ENCODE results near the gene GPR6.

Gene GPR6

DNA sequence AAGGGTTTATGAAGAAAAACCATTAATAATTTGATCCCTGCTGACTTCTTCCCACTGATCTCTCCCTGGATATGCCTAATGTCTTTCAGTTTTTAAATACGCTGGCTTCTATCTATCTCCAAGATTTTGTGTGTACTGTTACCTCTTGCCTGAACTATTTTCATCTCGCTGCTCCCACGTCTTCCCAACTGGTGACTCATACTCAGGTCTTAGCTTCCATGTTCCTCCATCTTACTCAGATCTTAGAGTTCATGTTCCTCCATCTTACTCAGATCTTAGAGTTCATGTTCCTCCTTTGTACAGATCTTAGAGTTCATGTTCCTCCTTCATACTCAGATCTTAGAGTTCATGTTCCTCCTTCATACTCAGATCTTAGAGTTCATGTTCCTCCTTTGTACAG, 21.6 kb downstream of the GPR6 start:
- no peak for DNase-seq (ENCODE audit: low read depth)

DNA sequence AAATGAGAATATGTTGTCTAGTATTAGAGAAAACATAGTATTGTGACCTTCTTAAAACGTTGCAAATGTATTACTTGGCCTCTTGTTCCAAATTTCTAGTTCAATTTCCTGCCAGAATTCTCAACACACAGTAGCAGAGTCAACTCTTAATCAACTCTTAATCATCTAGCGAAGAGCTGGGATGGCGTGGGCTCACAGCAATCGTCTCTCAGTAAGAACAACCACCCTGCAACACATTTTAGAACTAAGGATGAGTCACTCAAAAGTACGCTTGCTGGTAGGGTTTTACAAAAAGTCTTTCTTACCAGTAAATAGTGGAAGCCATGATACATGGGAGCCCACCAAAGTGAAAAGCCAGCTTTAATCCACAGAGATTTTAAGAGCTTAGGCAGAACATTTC, 24.6 kb downstream of the GPR6 start:
- no peak for DNase-seq (ENCODE audit: low read depth)

DNA sequence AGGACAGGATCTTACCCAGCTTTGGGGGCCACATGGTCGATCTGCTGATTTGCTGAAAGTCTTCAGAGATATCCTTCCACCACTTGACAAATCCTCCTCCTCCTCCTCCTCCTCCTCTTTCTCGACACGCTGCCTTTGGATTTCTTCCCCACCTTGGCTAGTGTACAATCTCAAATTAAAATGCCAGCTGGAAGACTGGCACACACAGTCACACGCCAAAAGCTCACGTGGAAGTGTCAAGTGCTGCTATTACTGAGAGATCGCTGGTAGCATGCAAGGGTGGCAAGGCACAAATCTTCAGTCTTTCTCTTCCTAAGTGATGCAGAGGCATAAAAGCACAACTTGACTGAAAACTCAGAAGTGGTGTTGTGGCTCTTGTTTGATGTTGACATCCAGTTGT, 35.3 kb downstream of the GPR6 start:
- DNase-seq (ENCODE audit: low read depth), result no peak

DNA sequence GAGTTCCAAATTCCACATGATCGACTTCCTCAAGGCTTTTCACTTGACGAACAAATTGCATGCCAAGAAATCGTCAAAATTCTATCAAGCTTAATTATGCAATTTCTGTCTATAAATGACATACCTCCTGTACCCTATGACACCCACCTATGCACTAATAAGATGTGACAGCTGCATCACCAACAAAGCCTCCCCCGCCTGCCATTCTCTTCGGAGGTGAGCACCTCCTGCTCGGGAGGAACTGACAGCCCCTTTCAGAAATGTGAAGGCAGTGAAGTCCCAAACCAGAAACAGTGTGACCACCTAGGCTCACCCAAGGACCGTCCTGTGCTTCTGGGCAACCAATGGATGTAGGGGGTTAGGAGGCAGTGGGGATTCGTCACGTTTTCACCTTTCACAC, 37.1 kb downstream of the GPR6 start:
- DNase-seq (ENCODE audit: low read depth), result no peak

DNA sequence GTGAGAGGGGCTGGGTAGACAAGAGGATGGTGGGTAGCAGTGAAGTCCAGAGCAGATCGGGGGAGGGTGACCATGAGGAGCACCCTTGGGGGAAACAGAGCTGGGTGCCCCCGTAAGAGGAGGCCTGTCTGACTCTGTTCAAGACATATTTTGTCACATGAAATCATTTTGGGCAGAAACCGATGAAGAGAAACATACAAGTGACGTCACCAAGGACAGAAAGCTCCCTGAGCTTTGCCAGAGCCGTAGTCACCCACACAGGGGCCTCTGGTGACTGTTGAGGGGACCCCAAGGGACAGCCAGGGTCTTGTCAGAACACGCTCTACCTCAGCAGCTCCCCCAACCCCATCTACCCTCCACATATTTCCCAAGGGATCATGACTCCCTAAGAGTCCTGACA, 39.2 kb downstream of the GPR6 start:
- DNase-seq (ENCODE audit: low read depth), result no peak

DNA sequence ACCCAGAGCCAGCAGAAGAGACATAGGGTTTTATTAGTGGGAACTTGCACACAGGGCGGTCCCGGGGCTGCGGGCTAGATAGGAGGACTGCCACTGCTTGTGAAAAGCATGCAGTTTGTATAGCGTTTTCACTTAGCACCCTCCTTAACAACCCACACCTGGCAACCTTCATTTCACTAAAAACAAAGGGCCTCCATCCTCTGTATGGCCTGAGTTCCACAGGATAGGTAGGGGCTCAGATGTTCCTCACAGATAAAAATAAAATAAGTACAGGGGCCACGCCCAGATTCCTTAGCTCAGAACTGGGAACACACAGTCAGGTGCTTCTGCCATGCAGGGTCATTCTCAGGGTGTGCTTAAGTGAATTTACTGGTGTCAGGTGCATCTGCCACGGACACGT, 39.8 kb downstream of the GPR6 start:
- no peak for DNase-seq (ENCODE audit: low read depth)

DNA sequence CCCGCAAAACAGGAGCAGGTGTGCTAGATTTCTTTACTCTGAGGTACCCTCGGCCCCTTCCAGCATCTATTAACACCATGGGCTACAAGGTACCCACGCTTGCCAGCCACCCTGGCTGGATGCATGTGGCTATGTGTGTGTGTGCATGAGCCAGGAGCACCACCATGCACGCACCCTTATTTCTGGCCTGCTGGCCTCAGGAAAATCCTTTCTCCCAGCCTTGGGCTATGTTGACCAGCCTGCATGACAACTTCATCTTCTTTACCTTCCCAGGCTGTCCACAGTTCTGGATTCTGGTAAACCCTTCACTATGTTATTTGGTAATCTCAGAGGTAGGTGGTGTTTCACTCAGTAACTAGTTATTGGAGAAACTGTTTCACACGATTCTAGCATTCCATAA, 40.4 kb downstream of the GPR6 start:
- DNase-seq (ENCODE audit: low read depth), result no peak

DNA sequence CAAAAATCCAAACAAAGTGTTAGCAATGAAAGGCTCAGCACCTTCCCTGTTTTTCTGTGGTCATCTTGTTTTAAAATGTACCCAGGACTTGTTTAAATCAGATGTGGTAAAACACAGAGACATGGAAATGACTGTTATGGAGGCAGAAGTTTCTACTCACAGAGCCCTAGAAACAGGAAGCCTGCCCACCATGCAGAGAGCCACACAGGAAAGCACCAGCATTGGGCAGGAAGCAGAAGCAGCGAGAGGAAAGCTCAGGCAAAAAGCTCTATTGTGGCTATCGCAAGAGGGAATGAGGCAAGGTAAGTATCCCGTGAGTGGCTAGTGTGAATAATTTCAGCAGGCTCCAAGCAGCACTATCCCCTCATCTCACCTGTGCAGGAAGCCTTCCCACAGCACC, 42.8 kb downstream of the GPR6 start:
- no peak for DNase-seq (ENCODE audit: low read depth)

DNA sequence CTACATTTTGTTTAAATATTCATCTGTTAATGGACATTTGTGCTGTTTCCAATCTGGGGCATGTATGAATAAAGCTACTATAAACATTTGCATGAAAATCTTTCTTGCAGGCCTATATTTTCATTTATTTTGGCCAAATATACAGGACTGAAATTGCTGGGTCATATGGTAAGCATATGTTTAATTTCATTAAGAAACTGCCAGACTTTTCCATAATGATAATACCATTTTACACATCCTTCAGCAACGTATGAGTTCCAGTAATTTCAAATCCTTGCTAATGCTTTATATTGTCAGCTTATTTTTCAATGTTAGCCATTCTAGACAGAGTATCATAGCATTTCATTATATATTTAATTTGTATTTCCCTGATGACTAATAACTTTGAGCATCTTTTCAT, 51.0 kb downstream of the GPR6 start:
- DNase-seq (ENCODE audit: low read depth), result no peak
